GM12872 (cell line): ENCODE results near the gene SSBP2.

Experiments used
- CTCF ChIP-seq: IDR thresholded peaks from 3 replicates; pipeline ENCODE4 v1.5.1; 2011; ENCODE audit warnings: low read depth, mild to moderate bottlenecking, low read length, moderate library complexity; ENCODE audit not compliant: insufficient read depth

SSBP2 gene

GRCh38 chr5:81530919-81531318, 220.0 kb downstream of the SSBP2 start:
- no peak for TF ChIP-seq CTCF

DNA sequence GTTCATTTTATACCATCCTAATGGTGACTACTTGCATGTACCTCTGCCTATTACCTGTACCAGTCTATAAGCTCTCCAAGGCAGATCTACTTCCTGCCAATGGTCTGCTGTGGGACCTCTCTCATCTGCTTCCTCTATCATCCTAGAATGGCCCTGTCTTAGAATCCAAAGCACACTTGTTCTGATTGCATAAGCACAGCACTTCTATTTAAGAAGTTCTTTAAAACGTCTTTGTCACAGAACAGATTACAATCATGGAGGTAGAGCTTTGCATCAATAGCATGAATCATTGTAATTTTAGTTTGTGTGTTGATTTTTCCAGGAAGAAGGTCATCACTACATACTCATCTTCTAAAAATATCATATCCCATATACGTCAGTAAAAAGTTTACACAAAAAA, 225.2 kb downstream of the SSBP2 start:
- TF ChIP-seq CTCF: no peak

DNA sequence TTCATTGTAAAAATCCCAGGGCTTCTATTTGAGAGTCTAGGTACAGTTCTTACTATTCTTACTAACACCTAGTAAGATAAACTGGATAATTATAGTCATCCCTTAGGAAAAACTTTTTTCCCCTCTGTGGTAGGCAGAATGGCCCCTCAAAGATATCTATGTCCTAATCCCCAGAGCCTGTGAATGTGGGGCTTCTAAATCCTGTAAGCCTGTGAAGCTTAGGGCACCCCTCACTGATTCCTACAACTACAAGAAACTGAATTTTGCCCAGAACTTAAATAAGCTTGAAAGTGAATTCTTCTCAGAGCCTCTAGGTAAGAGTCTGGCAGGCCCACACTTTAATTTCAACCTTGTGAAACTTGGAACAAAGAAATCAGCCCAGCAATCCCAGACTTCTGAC, 226.9 kb downstream of the SSBP2 start:
- no peak for TF ChIP-seq CTCF

DNA sequence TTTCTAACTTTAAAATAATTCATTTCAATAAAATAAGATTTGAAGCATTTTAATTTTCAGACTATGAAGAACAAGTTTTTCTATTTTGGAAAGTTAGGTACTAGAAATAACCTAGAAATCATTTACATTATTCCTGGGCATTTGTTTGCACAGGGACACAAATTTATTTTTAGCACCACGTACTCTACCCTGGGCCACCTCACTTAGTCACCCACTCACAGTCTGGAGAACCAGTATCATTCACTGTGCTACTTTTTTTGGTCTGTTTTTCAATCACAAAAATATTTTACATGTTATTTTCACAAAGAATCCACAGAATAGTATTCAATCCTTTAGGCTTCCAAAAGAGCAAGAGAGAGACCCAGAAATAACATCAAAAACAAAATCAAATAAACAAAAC, 228.3 kb downstream of the SSBP2 start:
- no peak for TF ChIP-seq CTCF

- no peak for TF ChIP-seq CTCF
Observed at GRCh38 chr5:81520769-81521168, 230.1 kb downstream of the SSBP2 start.

DNA sequence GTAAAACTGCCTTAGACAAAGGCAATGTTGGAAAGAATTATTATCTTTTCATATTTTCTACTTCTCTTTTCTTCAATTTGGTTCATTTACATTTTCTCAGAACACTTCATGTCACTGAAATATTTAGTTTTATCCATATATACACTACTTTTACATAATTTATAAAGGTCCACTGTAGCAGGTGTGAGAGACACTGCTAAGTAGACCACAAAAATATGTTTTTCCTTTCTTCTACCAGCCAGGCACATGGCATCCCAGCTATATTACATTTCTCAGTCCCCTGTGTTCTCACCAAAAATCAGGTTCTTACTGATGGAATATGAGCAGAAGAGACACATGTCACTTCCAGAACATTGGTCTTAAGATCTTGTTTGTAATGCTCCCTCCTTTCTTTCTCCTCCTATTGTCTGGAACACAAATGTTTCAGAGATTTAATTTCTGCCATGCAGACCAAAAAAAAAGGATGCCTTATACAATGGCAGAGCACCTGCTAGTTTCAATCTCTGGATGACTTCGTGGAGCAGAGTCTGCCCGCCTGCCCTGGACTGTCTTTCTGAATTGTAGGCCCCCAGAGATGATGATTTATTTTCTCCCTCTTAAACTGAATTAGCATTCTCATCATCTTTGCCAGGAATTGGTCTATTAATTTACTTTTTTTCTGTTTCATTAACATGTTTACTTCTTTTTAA, 231.5 kb downstream of the SSBP2 start:
- no peak for TF ChIP-seq CTCF

- TF ChIP-seq CTCF: no peak
Observed at GRCh38 chr5:81517462-81517861, 233.4 kb downstream of the SSBP2 start.
